Effector CD4-positive, alpha-beta T cell (primary cell): ENCODE measurements around the gene IQGAP1.
"Not testable (repeated sequence)": the region's sequence is repeated elsewhere in the genome, so short reads cannot be mapped to it uniquely, and the experiment has no call there.

Experiments
- DNase-seq: peaks from one replicate; pipeline ENCODE4 v3.0.0-alpha.2; 2020

IQGAP1 gene

DNA sequence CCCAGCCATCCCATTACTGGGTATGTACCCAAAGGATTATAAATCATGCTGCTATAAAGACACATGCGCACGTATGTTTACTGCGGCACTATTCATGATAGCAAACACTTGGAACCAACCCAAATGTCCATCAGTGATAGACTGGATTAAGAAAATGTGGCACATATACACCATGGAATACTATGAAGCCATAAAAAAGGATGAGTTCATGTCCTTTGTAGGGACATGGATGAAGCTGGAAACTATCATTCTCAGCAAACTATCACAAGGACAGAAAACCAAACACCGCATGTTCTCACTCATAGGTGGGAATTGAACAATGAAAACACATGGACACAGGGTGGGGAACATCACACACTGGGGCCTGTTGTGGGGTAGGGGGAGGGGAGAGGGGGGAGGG lies 22.3 kb downstream of the IQGAP1 start:
- DNase-seq: not testable (repeated sequence)

DNA sequence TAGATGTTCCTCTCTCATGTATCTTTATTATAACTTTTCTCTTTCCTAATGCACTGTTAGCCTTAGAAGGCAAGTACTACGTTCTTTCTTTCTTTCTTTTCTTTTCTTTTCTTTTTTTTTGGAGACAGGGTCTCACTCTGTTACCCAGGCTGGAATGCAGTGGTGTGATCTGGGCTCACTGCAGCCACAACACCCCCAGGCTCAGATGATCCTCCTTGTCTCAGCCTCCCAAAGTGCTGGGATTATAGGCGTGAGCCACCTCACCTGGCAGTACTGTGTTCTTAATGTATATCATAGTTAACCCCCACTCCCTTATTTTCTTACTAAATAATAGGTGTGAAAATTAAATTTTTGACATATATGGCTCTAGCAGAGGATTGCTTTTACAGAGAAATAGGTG lies 23.1 kb downstream of the IQGAP1 start:
- DNase-seq: no peak

DNA sequence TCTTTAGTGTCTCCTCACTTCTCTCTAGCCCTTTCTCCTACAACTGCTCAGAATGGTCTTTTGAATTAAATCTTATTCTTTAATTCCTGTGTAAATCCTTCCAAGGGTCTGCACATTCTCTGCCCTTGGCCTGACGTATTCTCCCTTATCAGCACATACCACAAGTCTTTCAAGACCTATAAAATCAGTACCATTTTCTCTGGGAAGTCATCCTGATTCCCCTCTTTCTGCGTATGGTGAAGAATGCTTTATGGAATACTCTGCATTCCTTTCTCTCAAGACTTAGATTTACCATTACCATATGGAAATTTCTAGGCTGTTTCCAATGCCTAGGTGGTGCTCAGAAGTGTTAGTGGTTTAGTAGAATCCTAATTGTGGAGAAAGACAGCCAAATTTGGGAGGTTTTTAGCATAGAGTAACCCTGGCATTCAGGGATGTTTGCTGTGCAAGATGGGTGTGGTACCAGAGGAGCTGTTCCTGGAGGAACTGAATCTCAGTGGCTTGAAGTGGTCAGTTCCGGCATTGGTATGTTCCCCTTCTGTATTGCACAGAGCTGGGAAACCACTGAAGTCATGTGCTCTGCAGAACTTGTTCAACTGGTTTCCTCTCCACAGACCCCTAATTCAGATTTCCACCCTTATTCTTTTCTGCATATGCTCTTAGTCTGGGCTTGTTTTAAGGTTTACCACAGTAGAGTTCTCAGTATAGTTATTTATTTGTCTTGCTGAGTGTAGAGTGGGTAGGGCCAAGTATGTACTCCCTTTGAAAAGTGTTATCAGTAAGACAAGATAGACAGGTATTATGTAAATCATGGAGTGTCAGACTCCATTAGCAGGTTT lies 24.5 kb downstream of the IQGAP1 start:
- DNase-seq: no peak

DNA sequence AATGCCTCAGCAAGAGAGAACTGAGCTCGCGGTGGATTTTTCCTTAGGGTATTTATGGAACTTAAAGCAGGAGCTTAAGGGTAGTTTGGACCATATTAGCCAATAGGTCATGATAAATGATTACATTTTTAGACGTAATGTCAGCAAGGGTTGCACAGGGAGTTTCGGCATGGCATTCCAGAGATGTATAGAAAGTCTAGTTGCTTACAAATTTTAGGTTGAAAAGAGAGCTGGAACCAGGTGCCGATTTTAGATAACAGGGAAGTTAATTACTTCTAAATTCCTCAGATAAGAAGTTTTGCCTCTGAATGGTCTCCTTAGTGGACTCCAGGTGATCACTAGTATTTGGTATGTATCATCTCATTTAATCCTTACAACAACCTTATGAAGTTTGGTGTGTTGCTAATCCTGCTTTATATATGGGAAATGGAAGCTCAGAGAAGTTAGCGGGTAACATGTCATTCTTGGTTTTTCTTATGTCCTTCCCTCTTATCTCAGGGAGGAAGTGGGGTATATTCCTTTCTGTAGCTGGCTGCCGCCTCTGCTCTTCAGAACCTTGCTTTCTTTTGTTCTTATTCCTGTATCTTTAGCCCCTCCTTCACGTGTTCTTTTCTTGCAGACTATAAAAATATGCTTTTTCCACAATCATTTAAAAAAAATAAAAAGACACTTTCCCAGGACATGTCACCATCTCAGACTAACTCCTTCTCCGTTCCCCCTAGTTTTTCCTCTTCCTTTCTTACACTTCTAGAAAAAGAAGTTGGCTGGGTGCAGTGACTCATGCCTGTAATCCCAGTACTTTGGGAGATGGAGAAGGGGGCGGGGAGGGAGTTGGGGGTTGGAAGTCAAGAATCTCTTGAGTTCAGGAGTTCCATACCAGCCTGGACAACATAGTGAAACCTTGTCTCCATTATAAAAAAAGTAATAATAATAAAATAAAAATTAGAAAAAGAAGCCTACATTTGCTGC lies 25.7 kb downstream of the IQGAP1 start:
- no peak for DNase-seq

DNA sequence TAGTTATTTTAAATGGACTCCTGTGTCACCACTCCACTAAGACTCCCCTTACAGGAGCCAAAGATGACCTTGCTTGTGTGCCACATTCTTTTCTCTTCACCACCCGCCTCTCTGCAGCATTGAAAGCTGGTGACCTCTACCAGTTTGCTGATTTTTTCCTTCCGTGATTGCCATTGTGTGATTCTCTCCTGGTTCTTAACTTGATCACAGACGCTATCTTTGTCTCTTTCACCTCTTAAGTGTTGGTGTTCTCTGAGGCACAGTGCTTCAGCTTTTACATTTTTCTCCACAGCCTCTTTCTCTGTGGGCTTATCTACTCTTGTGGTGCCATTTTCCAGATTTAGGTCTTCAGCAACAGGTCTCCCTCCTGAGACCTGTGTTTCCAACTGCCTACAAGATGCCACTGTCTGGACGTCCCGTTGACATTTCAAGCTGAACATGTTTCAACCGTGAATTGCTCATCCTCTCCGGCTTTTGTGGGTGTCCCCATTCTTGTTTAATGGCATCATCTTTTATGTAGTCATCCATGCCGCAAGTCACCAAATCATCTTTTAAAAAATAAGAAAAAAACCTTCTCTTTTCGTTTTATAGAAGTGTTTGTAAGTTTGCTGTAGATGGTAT lies 26.5 kb downstream of the IQGAP1 start:
- DNase-seq: no peak

DNA sequence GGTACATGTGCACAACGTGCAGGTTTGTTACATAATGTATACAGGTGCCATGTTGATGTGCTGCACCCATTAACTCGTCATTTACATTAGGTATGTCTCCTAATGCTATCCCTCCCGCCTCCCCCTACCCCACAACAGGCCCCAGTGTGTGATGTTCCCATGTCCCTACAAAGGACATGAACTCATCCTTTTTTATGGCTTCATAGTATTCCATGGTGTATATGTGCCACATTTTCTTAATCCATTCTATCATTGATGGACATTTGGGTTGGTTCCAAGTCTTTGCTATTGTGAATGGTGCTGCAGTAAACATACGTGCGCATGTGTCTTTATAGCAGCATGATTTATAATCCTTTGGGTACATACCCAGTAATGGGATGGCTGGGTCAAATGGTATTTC lies 28.0 kb downstream of the IQGAP1 start:
- DNase-seq: not testable (repeated sequence)

DNA sequence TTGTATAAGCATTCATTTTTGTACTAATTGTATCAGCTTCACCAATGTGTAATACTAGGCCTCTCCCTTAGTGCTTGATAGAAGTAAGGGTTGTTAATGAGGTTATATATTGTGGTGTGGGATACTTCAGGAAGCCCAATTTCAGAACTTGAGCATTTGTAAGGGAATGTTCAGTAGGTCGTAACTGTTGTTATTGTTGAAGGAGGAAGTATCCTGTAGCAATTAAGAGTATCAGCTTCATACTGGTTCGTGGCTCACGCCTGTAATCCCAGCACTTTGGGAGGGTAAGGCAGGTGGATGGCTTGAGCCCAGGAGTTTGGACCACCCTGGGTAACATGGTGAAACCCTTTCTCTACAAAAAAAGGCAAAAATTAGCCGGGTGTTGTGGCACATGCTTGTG lies 30.6 kb downstream of the IQGAP1 start:
- DNase-seq: no peak

DNA sequence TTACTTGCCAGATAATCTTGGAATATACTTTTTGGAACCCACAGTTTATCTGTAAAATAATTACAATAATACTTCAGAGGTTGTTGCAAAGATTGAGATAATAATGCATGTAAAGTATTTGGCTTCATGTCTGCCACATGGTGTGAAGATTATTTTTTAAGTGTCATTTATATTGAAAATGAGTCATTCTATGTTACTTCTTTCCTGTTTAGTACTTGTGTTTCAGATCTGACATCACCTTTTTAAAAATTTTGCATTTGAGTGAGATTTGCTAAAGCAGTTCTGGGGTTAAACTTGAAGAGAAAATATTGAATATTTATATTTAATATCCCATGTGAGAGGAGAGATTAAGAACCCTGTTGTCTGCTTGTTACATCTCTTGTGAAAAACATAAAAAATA lies 31.2 kb downstream of the IQGAP1 start:
- DNase-seq: no peak

DNA sequence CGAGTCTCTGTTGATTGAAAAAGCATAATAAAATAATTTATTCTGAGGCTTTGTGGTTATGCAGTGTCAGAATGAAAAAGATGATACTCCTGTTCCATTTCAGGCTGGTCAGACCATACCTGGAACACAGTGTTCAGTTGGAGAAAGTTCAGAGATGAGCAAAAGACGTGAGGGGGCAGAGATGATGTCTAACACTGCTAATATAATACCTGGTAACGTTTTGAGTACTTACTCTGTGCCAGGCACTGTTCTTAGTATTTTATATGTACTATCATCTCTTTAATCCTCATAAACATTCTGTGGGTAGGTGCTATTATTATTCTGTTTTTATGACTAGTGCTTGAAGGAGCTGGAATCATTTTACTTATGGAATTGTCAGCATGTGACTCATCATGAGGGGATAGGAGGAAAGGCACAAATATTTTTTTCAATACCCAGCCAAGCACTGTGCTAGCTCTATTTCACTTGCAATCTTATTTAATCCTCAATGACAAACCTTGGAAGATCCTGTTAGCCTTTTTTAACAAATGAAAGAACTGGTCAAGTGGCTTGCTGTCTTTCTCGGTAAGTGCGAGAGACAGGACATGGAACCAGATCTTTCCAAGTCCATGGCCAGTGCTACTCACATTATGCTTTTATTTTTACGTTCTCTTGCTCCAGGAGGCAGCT lies 31.8 kb downstream of the IQGAP1 start:
- no peak for DNase-seq

DNA sequence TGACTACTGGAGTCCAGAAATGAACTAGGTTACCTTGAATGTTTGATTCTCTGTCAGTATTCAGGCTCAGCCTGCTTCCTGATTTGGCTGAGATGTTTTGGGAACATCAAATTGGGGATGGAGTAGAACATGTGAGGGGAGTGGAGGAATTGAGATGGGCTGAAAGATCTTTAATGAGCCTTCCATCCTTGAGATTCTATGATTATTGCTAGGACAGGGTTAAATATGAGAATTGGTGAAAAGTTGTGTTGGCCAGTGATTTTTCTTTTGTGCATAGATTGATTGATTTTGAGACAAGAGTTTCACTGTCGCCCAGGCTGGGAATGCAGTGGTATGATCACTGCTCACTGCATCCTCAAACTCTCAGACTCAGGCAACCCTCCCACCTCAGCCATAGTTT lies 32.4 kb downstream of the IQGAP1 start:
- no peak for DNase-seq

DNA sequence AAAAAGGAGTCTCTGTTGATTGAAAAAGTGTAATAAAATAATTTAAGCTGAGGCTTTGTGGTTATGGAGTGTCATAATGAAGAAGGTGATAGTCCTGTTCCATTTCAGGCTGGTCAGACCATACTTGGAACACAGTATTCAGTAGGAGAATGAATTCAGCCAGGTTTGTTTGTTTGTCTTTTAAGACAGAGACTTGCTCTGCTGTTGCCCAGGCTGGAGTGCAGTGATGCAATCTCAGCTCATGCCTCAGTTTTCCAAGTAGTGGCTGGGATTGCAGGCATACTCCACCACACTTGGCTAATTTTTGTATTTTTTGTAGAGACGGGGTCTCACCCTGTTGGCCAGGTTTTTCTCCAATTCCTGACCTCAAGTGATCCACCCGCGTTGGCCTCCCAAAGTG lies 33.5 kb downstream of the IQGAP1 start:
- no peak for DNase-seq

DNA sequence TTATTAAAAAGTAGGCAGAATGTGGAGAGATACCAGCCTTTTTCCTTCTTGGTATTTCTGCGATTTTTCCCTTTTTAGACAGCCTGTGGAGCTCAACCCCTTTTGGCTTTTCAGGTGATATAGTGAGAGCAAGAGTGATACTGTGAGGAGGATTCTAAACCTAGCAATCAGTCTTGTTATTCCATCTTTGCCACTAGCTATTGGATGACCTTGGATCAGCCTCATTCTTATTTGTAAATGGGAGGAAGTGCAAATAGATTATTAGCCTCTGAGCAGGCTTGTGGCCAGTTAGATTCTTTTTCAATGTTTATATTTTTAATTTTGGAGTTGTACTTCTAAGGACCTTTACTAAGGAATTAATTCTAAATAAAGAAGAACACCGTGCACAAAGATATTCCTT lies 34.0 kb downstream of the IQGAP1 start:
- no peak for DNase-seq

DNA sequence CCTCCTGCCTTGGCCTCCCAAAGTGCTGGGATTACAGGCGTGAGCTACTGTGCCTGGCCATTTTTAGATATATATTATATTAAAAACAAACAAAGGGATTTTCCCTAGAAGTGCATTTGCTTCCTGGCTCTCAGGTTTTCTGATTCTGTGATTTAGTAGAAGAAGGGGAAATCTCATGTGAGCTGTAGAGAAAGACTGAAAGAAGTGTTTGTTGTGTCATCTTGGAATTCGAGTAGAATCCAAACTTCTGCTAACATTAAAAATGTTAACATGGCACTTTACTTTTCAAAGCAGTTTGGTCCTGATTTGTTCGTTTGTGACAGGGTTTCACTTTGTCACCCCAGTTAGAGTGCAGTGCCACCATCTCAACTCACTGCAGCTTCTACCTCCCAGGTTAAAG lies 34.9 kb downstream of the IQGAP1 start:
- no peak for DNase-seq

DNA sequence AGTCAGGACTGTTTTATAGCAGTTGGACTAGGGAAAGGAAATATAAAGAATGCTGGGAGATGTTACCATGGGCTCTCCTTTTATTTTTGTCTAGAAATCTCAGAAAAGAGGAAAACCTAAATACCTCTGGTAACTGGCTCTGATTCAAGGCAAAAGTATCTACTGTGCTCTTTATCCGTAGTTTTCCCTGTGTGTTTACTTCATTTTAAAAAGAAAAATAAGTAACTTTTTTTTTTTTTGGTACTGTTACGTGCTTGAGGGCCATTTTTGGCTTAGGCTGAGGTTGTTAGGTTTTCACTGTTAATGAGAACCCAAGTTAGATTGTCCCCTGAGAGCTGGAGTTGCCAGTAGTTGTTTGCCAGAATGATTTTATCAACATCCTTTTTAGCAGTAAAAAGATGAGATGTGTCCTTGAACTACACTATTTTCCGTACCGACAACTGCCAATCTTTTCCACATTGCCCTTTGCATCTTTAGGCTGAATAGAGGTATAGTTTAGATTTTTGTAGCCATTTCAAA lies 35.8 kb downstream of the IQGAP1 start:
- DNase-seq: no peak

DNA sequence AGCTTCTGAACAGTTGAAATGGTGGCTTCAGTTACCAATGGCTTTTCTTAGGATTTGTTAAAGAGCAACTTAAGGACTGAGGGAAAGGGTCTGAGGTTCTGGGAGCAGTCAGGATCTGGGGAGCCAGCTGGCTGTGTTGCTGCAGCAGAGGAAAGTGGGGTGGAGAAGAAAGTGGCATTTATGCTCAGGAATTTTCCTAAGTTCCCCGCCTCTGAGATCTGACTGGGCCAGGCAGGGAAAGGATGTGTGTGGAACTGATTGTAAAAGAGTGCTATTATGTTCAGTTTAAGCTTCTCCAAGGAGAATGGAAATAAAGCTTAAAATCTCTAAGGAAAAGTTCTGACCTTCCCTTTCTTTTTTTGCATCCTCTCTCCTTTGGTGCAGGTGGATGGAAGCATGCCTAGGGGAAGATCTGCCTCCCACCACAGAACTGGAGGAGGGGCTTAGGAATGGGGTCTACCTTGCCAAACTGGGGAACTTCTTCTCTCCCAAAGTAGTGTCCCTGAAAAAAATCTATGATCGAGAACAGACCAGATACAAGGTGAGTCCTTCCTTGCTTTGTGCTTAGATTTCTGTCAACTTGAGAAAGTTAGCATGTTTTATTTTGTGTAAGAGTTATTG lies 37.8 kb downstream of the IQGAP1 start:
- DNase-seq: no peak

DNA sequence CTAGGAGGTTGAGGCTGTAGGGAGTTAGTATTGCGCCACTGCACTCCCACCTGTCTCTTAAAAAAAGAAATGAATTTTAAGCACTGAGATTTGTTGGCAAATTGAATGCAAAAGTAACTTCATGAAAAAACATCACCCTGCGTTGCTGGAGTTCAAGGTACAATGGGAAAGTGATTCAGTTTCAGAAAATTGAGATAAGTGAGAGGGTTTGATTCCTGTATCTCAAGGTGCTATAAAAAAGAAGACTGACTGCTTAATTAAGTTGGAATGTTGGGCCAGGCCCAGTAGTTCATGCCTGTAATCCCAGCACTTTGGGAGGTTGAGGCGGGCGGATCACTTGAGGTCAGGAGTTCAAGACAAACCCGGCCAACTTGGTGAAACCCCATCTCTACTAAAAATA lies 39.1 kb downstream of the IQGAP1 start:
- DNase-seq: no peak

DNA sequence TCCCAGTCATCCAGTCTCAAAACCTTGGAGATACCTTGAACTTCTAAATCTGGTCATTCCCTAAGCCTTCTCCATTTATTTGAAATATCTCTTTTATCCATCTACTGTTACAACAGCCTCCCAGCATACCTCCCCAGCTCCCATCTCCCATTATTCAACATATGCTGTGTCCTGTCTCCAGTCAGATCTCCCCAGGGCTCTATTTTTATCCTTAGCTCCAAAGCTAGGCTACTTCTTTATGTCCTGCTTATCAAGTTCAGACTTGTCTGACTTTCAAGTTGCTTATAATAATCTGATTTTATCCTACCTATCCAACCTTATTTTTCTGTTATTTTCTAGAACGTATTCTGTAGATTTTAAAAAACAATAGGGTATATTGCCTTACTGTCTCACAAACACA lies 44.2 kb downstream of the IQGAP1 start:
- no peak for DNase-seq

DNA sequence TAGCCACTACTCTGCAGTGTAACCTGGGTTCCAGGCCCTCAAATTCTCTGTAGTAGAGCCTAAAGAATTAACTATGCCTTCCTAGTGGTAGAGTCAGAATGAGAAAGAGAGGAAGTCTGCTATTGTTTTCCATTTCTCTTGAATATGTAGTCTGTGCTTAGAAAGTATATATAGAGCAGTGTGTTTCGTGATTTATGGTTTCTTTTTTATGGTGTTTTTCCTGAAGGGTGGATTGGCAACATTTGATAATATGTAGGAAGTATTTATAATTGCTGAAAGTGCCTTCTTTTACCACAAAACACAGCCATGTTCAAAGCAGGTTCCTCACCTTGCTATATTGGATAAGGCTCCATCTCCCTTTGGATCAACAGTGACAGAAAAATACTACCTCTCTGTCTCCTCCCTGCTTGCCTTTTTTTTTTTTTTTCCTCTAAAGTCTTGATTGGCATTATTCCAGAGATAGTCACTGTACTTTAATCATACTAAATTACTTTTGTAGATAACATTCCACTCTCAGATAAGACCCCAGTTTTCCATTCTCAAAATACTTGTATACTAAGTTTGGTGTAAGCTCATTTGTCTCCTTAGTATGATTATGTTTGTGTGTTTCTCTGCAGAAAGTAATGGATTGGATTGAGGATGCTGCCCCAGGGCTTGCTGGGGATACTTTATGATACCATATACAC lies 47.8 kb downstream of the IQGAP1 start:
- no peak for DNase-seq

DNA sequence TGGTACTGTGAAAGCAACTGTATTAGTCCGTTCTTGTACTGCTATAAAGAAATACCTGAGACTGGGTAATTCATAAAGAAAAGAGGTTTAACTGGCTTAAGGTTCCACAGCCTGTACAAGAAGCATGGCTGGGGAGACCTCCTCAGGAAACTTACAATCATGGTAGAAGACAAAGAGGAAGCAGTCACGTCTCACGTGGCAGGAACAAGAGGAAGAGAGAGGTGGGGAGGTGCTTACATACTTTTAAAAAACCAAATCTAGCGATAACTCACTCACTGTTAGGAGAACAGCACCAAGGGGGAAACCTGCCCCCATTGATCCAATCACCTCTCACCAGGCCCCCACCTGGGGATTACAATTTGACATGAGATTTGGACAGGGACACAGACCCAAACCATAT lies 48.9 kb downstream of the IQGAP1 start:
- no peak for DNase-seq

DNA sequence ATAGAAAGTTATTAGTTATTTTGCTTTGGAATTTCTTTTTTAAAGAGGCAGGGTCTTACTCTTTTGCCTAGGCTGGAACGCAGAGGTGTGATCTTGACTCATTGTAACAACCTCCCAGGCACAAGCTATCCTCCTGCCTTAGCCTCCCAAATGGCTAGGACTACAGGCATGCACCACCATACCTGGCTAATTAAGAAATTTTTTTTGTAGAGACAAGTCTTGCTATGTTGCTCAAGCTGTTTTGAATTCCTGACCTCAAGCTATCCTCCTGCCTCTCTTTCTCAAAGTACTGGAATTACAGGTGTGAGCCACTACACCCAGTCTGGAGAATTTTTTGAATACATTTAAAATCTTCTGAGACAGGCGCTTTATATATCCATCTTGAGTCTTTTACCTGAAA lies 49.5 kb downstream of the IQGAP1 start:
- no peak for DNase-seq

DNA sequence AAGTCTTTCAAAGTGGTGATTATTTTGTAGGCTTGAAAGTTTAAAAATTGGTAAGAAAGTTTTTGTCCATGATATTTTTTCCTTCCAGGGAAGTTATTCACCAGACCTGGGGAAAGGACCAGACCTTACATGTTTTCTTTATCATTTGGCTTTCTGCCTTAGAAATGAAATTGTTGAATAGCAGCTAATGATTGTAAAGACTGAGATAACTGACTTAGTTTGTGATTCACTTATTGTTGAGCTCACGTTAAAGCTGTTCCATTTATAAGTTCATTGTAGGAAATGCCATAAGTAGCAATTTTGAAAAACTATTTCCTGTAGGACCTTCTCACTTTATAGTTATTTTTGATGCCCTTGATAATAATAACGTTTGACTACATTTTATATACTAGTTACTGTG lies 51.9 kb downstream of the IQGAP1 start:
- no peak for DNase-seq

DNA sequence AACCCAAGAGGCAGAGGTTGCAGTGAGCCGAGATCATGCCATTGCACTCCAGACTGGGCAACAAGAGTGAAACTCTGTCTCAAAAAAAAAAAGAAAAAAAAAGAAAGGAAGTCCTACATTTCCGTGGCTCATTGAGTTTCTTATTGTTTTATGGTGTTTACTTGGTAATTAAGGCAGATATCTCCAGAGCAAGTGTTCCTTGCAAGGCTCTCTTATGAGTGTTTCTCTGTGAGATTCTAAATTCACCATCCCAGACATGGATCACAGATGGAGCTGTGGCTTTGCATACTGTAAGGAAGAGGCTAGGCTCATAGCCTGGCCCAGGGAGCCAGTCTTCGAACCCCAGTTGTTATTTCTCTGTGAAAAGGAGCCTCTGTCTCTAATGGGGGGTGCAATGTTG lies 53.0 kb downstream of the IQGAP1 start:
- no peak for DNase-seq
